Muscle of leg (tissue), 16 donors: ENCODE results near the gene DPM1. TPM values are rescaled to one million over a fixed set of nuclear protein-coding genes. Genes with fewer than 3 reads are reported as not detected.
A peak's percentile ranks its signal among the peaks of the same experiment; 100 is the strongest.

Experiments
- DNase-seq: peaks from one replicate; pipeline ENCODE4 v3.0.0; 2013
- H3K27ac ChIP-seq: one replicate; pipeline ENCODE4 v1.5.1; 2013; ENCODE audit warnings: mild to moderate bottlenecking, low read length, control low read depth
- H3K27me3 ChIP-seq: one replicate; pipeline ENCODE4 v1.6.1; 2013; ENCODE audit warnings: low read length; ENCODE audit not compliant: control insufficient read depth, insufficient read depth
- H3K36me3 ChIP-seq: one replicate; pipeline ENCODE4 v1.6.1; 2013; ENCODE audit warnings: low read length; ENCODE audit not compliant: control insufficient read depth, insufficient read depth
- H3K4me1 ChIP-seq: one replicate; pipeline ENCODE4 v1.6.1; 2013; ENCODE audit warnings: low read length; ENCODE audit not compliant: control insufficient read depth, insufficient read depth
- H3K4me3 ChIP-seq: one replicate; pipeline ENCODE4 v1.5.1; 2013; ENCODE audit warnings: low read length, control low read depth
- H3K9me3 ChIP-seq: replicated peaks from 2 replicates; pipeline ENCODE4 v1.6.1; 2013; ENCODE audit warnings: low read depth, low read length; ENCODE audit not compliant: control insufficient read depth
- WGBS: methylation state at CpG from one replicate; pipeline ENCODE4 v1.1.5; 2013; ENCODE audit warnings: missing lambda C conversion rate; ENCODE audit not compliant: insufficient coverage; 5-methylcytosine and 5-hydroxymethylcytosine counted together
- long read RNA-seq, 11 donors: transcript quantifications; one replicate each; lab custom pipeline, GENCODE V29; 2026
- polyA plus RNA-seq, 8 donors: library from polyadenylated mRNA; unstranded; fragments of 120-200 nt; gene quantifications; one replicate each; pipeline versions ENCODE4 v1.2.1 to v1.2.3, GENCODE V29; 2013; ENCODE audit warnings: inconsistent platforms in 1 of 8, low replicate concordance in 1 of 8; ENCODE audit not compliant: insufficient read length in 8 of 8, insufficient read depth in 1 of 8
- total RNA-seq: library from RNA; stranded (reverse); fragments of 120-200 nt; gene quantifications from one replicate; pipeline ENCODE4 v1.2.4, GENCODE V29; 2013

The DPM1 gene
- total RNA-seq (52.3 TPM), polyA plus RNA-seq (10 to 100 TPM; 41.1 to 49.7 (median 45.5) TPM)
- long read RNA-seq, donor 1, partial matches to known transcripts = 14 of 17 reads
- long read RNA-seq, donor 1, other reads (novel, unspliced or antisense) = 0 of 17 reads
- long read RNA-seq, donor 2, partial matches to known transcripts = 6 of 14 reads
- long read RNA-seq, donor 2, other reads (novel, unspliced or antisense) = 6 of 14 reads
- long read RNA-seq, donor 3, transcript DPM1-203 (9 exons, 1,075 nt) = major isoform, 7 of 37 reads
- long read RNA-seq, donor 3, partial matches to known transcripts = 14 of 37 reads
- long read RNA-seq, donor 3, other reads (novel, unspliced or antisense) = 13 of 37 reads
- long read RNA-seq, donor 4, transcript DPM1-203 (9 exons, 1,075 nt) = major isoform, 12 of 27 reads
- long read RNA-seq, donor 4, partial matches to known transcripts = 9 of 27 reads
- long read RNA-seq, donor 4, other reads (novel, unspliced or antisense) = 6 of 27 reads
- long read RNA-seq, donor 5, transcript DPM1-203 (9 exons, 1,075 nt) = major isoform, 17 of 128 reads
- long read RNA-seq, donor 5, partial matches to known transcripts = 81 of 128 reads
- long read RNA-seq, donor 5, other reads (novel, unspliced or antisense) = 27 of 128 reads
- long read RNA-seq, donor 6, transcript DPM1-203 (9 exons, 1,075 nt) = major isoform, 25 of 129 reads
- long read RNA-seq, donor 6, partial matches to known transcripts = 79 of 129 reads
- long read RNA-seq, donor 6, other reads (novel, unspliced or antisense) = 25 of 129 reads
- long read RNA-seq, donor 7, transcript DPM1-203 (9 exons, 1,075 nt) = major isoform, 14 of 97 reads
- long read RNA-seq, donor 7, partial matches to known transcripts = 66 of 97 reads
- long read RNA-seq, donor 7, other reads (novel, unspliced or antisense) = 17 of 97 reads
- long read RNA-seq, donor 8, transcript DPM1-203 (9 exons, 1,075 nt) = major isoform, 16 of 51 reads
- long read RNA-seq, donor 8, partial matches to known transcripts = 23 of 51 reads
- long read RNA-seq, donor 8, other reads (novel, unspliced or antisense) = 10 of 51 reads
- long read RNA-seq, donor 9, transcript DPM1-203 (9 exons, 1,075 nt) = major isoform, 8 of 73 reads
- long read RNA-seq, donor 9, partial matches to known transcripts = 56 of 73 reads
- long read RNA-seq, donor 9, other reads (novel, unspliced or antisense) = 6 of 73 reads
- long read RNA-seq, donor 10, transcript DPM1-203 (9 exons, 1,075 nt) = major isoform, 19 of 105 reads
- long read RNA-seq, donor 10, partial matches to known transcripts = 69 of 105 reads
- long read RNA-seq, donor 10, other reads (novel, unspliced or antisense) = 13 of 105 reads
- long read RNA-seq, donor 11, partial matches to known transcripts = 52 of 63 reads
- long read RNA-seq, donor 11, other reads (novel, unspliced or antisense) = 8 of 63 reads

DNA sequence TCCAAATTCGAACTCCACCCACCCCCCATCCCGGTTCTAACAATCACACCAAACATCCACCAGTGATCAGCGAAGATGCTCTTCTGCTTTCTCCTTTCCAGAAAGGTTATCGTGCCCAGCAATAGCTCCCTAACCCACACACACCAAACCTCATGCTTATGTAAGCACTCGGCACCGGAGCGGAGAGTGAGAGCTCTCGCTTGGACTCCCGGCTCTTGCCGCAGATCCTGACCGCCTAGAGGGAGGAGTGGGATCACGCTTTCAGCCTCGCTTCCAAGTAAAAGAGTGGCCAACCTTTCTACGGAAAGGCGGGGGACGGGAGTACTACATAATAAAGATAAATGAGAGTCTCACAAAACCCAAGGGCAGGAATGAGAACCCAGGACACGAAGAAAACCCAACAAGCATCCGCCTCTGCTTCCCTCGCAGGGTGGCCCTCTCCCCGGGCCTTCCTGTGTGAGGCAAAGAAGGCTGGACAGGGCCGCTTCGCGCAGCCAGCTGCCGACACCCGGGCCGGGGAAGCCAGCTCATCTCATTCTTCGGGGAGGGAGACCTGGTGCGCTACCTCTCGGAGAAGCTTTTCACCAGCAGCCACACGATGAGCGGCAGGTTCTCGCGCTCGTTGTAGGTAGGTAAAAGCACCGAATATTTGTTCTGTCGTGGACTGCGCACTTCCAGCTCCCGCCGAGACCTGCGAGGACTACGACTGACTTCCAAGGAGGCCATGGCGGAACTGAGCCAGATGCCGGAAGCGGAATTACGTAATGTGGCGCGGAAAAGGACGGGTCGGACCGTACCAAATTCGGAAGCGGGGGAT is at the start of gene DPM1:
Gene DPM1 (minus strand): TSS at position 735 of the 817 bp plus-strand sequence. CDS start 9 bp downstream, at position 726.
- peaks cover 19% of the 10 kb centered on the region for H3K4me1 ChIP-seq

DNA sequence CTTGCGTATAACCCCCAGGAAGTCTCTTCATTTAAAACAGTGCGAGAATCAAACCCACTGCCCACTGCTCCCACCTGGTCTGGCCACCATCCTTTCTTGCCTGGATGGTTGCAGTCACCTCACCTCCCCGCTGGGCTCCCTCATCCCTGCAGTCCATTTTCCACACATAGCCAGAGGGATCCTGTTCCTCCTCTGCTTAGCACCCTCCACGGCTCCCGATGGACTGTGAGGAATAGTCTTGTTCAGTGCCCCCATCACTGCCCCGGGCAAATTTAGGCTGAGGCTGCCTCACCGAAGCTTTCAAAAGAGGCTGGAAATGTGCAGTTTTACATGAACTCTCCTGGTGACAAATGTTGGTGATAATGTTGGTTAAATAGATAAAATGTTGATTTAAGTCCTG is 46.9 kb upstream of the DPM1 start:
- no peak overlapping the region for H3K27ac ChIP-seq
- peaks cover 13% of the 10 kb centered on the region for H3K27me3 ChIP-seq
- H3K4me1 ChIP-seq = no peaks in the 10 kb centered on the region
- DNase-seq = no peak
- H3K4me3 ChIP-seq = no peak overlapping the region
- H3K36me3 ChIP-seq = no peaks in the 10 kb centered on the region
- H3K9me3 ChIP-seq = no peaks in the 10 kb centered on the region
- 97% methylated on average over 4 of the region's 7 CpGs for WGBS

More for the DNA sequence above, at the start of gene DPM1:
- peaks cover 16% of the 10 kb centered on the region for H3K36me3 ChIP-seq
- no peaks in the 10 kb centered on the region for H3K9me3 ChIP-seq
- peak; percentile 96 for DNase-seq
- under 1% methylated on average over 38 of the region's 52 CpGs for WGBS
- no peaks in the 10 kb centered on the region for H3K27me3 ChIP-seq
- peak within 1 kb of the TSS; percentile 92 for H3K27ac ChIP-seq
- peak within 1 kb of the TSS; percentile 89 for H3K4me3 ChIP-seq

DNA sequence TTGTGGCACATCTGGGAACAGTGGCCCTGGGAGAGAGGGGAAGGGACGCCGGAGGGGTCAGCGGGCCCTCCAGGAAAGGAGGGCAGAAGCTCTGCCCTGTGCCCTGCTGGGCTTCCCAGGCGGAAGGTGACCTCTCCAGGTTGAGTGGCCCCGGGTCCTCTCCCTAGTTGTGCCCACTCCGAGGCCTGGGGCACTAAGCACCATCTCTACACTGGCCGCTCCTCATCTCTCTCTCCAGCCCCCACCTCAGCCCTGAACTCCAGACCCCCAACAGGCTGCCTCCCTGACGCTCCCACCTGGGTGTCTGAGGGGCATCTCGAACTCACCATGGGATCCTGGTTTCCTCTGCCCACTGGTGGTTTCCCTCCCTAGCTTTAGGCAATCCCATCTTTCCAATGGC is 46.4 kb upstream of the DPM1 start:
- WGBS = 87% methylated on average over 6 of the region's 9 CpGs

DNA sequence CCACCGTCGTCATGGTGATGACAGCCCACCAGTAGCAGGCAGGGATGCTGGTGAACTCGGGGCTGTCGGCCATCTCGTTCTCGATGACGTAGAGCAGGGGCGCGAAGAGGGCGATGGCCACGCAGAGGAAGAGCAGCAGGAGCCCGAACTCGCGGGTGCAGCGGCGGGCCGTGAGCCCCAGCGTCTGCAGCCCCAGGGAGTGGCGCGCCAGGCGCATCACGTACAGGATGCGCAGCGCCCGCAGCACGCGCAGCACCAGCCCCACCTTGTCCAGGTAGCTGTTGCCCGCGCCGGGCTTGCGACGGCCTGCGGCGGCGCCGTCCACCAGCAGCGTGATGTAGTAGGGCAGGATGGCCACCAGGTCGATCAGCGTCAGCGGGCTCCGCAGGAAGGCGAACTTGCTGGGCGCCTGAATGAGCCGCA is 46.0 kb upstream of the DPM1 start:
- no peaks in the 10 kb centered on the region for H3K9me3 ChIP-seq
- H3K4me1 ChIP-seq = no peaks in the 10 kb centered on the region
- no peak for DNase-seq
- no peak overlapping the region for H3K4me3 ChIP-seq
- 91% methylated on average over 39 of the region's 44 CpGs for WGBS
- peaks cover 16% of the 10 kb centered on the region for H3K27me3 ChIP-seq
- no peak overlapping the region for H3K27ac ChIP-seq
- no peaks in the 10 kb centered on the region for H3K36me3 ChIP-seq

More for the DNA sequence above, 46.4 kb upstream of the DPM1 start:
- Histone ChIP-seq H3K4me1 (no peaks in the 10 kb centered on the region), H3K36me3 (no peaks in the 10 kb centered on the region), H3K27me3 (peaks cover 16% of the 10 kb centered on the region), H3K27ac (no peak overlapping the region), H3K4me3 (no peak overlapping the region), H3K9me3 (no peaks in the 10 kb centered on the region)
- no peak for DNase-seq

DNA sequence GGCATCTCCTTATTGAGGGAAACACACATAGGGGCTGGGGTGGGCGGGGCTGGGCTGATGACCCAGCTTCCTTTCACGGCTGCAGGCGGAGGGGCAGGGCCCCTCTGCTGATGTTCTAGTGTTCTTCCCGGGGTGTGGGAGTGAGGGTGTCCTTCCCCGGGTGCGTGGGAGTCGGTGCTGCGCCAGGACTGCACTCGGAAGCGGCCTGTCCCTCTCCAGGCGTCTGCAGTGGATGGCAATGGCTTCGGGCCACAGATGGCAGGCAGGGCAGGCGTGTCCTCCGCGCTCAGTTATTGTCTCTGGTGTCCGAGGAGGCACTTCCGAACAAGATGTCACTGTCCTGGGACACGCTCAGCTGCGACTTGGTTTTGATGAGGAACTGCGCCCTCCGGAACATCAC is 45.4 kb upstream of the DPM1 start:
- peaks cover 16% of the 10 kb centered on the region for H3K27me3 ChIP-seq
- no peak overlapping the region for H3K4me3 ChIP-seq
- no peak overlapping the region for H3K27ac ChIP-seq
- WGBS = 79% methylated on average over 21 of the region's 21 CpGs
- no peak for DNase-seq
- no peaks in the 10 kb centered on the region for H3K4me1 ChIP-seq
- H3K36me3 ChIP-seq = no peaks in the 10 kb centered on the region
- no peaks in the 10 kb centered on the region for H3K9me3 ChIP-seq

DNA sequence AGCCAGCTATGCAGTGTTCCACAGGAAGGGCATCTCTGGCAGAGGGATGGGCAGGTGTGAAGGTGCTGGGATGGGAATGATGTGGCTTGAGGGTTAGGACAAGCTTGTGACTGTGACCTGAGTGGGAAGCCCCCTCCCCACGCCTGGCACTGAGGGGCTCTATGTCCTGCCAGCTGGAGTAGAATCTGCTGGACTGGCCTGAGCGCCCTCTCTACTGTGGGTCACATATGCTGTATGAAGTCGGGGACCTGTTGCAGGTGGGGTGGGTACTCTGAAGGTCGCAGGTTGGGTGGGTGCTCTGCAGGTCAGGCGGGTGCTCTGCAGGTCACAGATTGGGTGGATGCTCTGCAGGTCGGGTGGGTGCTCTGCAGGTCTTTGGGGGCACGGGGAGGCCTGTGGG is 44.3 kb upstream of the DPM1 start:
- WGBS = 84% methylated on average over 4 of the region's 7 CpGs

DNA sequence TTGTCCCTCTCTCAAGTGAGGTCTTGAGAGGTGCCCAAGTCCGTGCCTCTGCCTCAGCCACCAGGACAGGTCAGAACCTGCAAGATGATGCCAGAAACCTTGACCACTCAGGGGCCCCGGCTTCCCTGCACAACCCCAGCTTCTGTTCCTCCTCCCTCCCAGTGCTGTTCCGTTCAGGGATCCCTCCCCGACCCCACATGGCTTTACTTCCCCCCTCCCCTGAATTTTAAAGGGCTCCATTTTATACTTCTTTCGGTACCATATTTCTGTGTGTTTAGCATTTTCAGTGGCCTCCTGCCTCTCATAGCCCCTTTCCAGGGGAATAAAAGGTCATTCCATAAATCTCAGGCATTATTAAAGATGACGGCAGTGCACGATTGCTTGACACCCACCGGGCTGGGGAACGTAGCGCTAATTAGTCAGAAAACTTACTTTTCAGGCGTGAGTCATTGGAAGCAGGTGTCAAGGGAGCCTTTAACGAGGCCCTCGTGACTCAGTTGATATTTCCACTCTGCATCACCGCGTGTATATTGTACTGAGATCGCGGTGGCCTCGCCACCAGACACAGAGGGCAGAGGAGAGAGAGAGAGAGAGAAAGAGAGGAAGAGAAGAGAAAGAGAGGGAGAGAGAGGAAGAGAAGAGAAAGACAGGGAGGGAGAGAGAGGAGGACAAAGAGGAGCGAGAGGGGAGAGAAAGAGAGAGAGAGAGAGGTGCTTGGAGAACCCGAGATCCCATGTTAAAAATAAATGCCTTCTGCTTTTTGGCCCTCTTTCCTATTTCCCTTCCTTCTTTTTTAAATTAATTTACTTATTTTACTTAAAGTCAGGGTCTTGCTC is 43.3 kb upstream of the DPM1 start:
- DNase-seq = no peak
- H3K4me3 ChIP-seq = no peak overlapping the region
- WGBS = 46% methylated on average over 16 of the region's 20 CpGs
- H3K36me3 ChIP-seq = no peaks in the 10 kb centered on the region
- H3K27ac ChIP-seq = no peak overlapping the region
- H3K27me3 ChIP-seq = peaks cover 24% of the 10 kb centered on the region
- H3K9me3 ChIP-seq = no peaks in the 10 kb centered on the region
- H3K4me1 ChIP-seq = no peaks in the 10 kb centered on the region

More for the DNA sequence above, 44.3 kb upstream of the DPM1 start:
- Histone ChIP-seq H3K4me3 (no peak overlapping the region), H3K9me3 (no peaks in the 10 kb centered on the region), H3K36me3 (no peaks in the 10 kb centered on the region), H3K4me1 (no peaks in the 10 kb centered on the region), H3K27ac (no peak overlapping the region), H3K27me3 (peaks cover 16% of the 10 kb centered on the region)
- no peak for DNase-seq

DNA sequence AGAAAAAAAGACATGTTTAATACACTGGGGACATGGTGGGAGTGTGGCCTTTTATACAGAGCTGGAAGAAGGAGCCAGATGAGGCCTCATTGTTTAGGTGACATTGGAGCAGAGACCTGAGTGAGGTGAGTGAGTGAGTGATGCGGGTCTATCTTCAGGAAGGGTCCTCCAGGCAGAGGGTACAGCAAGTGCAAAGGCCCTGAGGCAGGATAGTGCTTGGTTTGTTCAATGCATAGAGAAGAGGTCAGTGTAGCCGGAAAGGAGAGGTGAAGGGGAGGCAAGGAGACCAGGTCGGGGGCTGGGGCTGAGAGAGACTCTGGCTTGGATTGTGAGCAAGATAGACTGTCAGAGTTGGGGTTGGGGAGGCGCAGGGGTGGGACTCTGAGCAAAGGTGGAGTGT is 41.0 kb upstream of the DPM1 start:
- Histone ChIP-seq H3K9me3 (no peaks in the 10 kb centered on the region), H3K4me3 (no peak overlapping the region), H3K27ac (no peak overlapping the region), H3K36me3 (no peaks in the 10 kb centered on the region), H3K27me3 (peaks cover 25% of the 10 kb centered on the region), H3K4me1 (no peaks in the 10 kb centered on the region)
- no peak for DNase-seq
- WGBS = 78% methylated on average over 4 of the region's 4 CpGs
